H1 (cell line): ENCODE results near the gene CCDC106.

Experiments
- CREB1 ChIP-seq: IDR thresholded peaks from 2 replicates; pipeline ENCODE4 v1.6.1; 2012; ENCODE audit warnings: inconsistent platforms
- CTCF ChIP-seq, 3 experiments: IDR thresholded peaks; 1 replicate in 2 of 3; 2 replicates in 1 of 3; pipeline versions ENCODE4 v1.5.1 to v1.6.1; 2011; ENCODE audit warnings: low read length in 3 of 3, mild to moderate bottlenecking in 3 of 3, inconsistent platforms in 2 of 3, low read depth in 1 of 3, moderate library complexity in 1 of 3; ENCODE audit not compliant: insufficient read depth in 1 of 3; ENCODE audit errors: control extremely low read depth in 1 of 3
- MAFK ChIP-seq: IDR thresholded peaks from 2 replicates; pipeline ENCODE4 v1.6.1; 2012; ENCODE audit warnings: low read depth, mild to moderate bottlenecking, improper control_type of control experiment, low read length
- MAX ChIP-seq: IDR thresholded peaks from 2 replicates; pipeline ENCODE4 v1.6.1; 2012; ENCODE audit warnings: inconsistent platforms
- SP2 ChIP-seq: IDR thresholded peaks from 2 replicates; pipeline ENCODE4 v1.6.1; 2012; ENCODE audit warnings: mild to moderate bottlenecking, low read length, inconsistent platforms

DNA sequence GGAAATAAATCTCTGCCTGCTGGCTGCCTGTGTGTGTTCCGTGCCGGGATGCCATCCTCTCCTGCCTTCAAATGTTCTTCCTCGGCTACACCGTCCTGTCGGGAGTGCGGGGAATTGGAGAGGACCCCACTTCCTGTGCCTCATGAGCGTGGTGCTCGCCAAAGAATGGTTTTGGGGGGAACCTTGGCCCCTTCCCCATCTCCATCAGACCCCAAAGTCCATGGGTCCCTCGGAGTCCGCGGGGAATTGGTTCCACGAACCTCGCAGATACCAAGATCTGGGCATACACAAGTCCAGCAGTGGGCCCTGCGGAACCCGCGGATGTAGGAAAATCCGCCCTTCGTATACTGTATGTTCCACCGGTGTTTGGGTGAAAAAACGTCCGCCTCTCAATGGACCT lies 44.9 kb upstream of the CCDC106 start:
- TF ChIP-seq CTCF (IDR thresholded peaks at IDR 0.05; ENCODE audit: control extremely low read depth in 1 of 3, insufficient read depth in 1 of 3, low read depth in 1 of 3, low read length in 3 of 3) (no peak), MAFK (no peak), MAX (no peak), CREB1 (no peak), SP2 (no peak)
